HG02763 (cell line): ENCODE measurements around the gene R3HDM4.
"Not testable (repeated sequence)": the region's sequence is repeated elsewhere in the genome, so short reads cannot be mapped to it uniquely, and the experiment has no call there.

ENCODE experiments used
- ATAC-seq: cut with Tn5 transposase; IDR thresholded peaks from one replicate; pipeline ENCODE4 v1.9.1; 2021; ENCODE audit warnings: mild to moderate bottlenecking, moderate library complexity; ENCODE audit not compliant: unreplicated experiment

The R3HDM4 gene

DNA sequence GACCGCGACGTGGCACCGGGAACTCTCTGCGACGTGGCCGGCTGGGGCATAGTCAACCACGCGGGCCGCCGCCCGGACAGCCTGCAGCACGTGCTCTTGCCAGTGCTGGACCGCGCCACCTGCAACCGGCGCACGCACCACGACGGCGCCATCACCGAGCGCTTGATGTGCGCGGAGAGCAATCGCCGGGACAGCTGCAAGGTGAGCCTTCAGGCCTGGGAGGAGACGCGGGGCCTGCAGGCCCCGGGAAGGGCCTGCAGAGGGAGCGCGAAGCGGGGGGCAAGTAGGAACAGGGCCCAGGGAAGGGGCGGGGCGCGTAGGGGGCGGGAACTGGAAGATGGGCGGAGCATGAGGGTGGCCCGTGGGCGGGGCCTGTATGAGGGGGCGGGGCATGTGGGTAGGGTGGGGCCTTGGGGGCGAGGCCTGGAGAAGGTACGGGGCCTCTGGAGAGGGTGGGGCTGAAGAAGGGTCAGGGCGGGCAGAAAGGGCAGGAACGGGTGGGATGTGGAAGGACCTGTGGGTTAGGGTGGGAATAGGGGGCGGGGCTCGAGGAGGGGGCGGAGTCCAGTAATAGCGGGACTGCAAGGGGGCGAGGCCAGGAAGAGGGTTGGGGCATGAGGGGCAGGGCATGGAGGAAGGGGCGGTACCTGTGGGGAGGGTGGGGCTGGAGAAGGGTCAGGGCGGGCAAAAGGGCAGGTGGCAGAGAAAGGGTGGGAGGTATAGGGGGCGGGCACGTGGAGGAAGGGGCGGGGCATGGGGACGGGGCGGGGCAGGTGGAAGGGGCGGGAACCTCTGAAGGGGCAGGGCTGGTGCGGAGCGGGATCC lies 51.1 kb downstream of the R3HDM4 start:
- ATAC-seq, result no peak

DNA sequence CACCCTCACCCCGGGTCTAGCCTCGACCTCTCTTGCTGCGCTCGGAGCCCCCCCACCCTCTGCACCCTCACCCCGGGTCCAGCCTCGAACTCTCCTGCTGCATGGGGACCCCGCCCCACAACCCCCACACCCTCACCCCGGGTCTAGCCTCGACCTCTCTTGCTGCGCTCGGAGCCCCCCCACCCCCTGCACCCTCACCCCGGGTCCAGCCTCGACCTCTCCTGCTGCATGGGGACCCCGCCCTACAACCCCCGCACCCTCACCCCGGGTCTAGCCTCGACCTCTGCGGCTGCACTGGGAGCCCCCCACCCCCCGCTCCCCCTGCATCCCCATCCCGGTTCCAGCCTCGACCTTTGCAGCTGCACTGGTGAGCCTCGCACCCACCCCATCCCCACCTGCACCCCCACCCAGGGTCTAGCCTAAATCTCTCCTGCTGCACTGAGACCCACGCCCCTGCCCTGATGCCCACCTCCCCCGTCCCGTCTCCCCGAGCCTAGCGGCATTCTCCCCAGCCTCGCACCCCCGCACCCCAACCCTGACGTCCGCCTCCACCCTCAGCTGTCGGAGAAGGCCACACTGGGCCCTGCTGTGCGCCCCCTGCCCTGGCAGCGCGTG lies 51.8 kb downstream of the R3HDM4 start:
- no peak for ATAC-seq

DNA sequence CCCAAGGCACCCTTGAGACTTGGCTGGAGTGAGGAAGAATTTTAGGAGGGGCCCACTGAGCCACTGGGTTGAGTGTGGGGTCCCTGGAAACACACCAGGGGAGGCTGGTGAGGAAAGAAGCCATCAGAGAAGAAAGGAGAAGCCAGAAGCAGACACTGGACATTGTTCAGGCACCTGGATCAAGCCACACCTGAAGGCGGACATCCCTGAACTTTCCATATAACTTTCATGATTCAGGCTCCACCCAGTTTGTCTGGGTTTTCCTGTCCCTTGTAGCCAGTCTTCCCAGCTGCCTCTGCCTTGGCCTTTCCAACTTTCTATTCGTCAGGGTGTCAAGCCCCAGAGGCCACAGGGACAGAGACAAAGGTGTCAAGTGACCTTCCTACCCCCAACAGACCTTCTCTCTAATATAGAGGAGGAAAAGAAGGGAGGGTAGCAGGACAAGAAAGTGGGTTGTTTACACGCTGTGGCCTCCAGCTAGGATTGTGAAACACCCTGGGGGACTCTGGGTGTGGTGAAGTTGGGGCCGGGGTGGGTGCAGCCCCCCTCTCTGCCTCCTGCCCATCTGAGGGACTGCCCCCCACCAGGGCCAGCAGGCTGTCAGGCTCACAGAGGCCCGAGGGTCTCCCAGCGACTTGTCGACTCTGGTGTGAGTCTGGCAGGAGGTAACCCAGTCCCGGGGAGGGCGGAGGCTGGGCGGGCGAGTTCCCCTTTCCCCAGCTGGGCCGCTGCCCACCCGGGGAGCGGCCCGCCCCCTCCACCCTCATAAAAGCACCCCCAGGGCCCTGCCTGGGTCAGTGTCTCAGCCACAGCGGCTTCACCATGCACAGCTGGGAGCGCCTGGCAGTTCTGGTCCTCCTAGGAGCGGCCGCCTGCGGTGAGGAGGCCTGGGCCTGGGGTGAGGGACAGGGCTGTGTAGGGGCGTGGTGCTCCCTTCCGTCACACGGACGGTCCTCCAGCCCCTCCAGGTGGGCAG lies 53.9 kb downstream of the R3HDM4 start, which contains the start of gene CFD:
Gene CFD, plus strand, starts transcription at position 797 of the 976 bp plus-strand sequence. Its CDS starts 26 bp downstream, at position 823.
- ATAC-seq, result no peak

DNA sequence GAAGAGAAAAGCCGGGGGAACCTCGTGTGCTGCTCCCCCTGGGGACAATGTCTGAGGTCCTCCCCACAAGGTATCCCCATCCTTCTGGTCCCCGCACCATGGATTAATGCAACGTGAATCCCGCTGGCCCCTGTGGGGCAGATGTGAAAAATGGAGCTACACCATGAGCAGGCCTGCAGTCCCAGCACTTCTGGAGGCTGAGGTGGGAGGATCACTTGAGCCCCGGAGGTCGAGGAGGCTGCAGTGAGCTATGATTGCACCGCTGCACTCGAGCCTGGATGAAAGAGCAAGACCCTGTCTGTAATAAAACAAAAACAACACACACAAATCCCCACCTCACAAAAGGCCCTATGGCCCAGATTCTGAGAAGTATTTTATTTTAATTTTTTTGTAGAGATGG lies 54.7 kb downstream of the R3HDM4 start:
- no peak for ATAC-seq

- ATAC-seq, result no peak
Measured at GRCh38 chr19:855566-856120, 57.4 kb downstream of the R3HDM4 start.

DNA sequence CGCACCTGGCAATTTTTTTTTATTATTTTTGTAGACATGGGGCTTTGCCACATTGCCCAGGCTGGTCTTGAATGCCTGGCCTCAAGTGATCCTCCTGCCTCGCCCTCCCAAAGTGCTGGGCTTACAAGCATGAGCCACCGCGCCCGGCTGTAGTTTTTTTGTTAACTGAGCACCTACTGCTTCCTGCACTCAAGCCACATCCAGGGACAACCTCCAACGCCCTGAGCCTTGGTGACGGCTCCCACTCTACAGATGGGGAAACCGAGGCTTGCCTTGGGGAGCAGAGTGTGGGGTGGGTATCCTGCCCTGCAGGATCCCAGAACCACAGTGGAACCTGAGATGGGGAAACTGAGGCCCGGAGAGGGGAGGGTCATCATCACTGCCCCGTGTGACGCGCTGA lies 57.9 kb downstream of the R3HDM4 start:
- ATAC-seq, result no peak

- ATAC-seq, result no peak
Measured at GRCh38 chr19:854549-854948, 58.5 kb downstream of the R3HDM4 start.

DNA sequence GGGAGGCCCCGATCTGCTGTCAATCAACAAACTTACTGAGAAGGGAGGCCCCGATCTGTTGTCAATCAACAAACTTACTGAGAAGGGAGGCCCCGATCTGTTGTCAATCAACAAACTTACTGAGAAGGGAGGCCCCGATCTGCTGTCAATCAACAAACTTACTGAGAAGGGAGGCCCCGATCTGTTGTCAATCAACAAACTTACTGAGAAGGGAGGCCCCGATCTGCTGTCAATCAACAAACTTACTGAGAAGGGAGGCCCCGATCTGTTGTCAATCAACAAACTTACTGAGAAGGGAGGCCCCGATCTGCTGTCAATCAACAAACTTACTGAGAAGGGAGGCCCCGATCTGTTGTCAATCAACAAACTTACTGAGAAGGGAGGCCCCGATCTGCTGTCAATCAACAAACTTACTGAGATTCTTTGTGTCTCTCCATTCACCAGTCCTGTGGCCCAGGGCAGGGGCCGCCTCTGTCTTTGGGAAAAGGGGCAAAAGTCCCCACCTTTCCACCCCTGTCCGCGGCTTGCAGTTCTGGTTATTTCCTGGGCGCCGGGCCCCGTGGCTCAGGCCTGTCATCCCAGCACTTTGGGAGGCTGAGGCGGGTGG lies 59.3 kb downstream of the R3HDM4 start:
- ATAC-seq, result not testable (repeated sequence)

DNA sequence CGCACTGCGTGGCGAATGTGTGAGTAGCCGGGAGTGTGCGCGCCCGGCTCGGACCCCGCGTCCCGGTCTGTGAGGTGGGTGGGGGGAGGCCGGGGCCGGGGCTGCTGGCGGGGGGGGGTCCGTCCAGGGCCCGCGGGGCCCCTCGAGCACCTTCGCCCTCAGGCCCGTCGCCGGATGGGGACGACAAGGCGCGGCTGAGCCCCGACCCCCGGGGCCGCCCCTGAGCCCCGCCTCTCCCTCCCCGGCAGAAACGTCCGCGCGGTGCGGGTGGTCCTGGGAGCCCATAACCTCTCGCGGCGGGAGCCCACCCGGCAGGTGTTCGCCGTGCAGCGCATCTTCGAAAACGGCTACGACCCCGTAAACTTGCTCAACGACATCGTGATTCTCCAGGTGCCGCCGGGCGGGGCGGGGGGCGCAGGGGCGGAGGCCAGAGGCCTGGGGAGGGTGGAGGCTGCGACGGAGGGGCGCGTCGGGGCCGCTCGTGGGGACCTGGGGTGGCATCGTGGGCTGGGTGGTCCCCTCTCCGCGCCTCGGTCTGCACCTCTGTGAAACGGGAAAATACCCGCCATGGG lies 59.9 kb downstream of the R3HDM4 start:
- ATAC-seq, result no peak

GRCh38 chr19:852136-853013 lies 60.6 kb downstream of the R3HDM4 start, which contains the start of gene ELANE:
ELANE (plus strand) TSS chr19:852303; CDS start chr19:852329, 26 bp downstream.
- ATAC-seq, result no peak

- no peak for ATAC-seq
Measured at GRCh38 chr19:850979-851335, 62.1 kb downstream of the R3HDM4 start.

DNA sequence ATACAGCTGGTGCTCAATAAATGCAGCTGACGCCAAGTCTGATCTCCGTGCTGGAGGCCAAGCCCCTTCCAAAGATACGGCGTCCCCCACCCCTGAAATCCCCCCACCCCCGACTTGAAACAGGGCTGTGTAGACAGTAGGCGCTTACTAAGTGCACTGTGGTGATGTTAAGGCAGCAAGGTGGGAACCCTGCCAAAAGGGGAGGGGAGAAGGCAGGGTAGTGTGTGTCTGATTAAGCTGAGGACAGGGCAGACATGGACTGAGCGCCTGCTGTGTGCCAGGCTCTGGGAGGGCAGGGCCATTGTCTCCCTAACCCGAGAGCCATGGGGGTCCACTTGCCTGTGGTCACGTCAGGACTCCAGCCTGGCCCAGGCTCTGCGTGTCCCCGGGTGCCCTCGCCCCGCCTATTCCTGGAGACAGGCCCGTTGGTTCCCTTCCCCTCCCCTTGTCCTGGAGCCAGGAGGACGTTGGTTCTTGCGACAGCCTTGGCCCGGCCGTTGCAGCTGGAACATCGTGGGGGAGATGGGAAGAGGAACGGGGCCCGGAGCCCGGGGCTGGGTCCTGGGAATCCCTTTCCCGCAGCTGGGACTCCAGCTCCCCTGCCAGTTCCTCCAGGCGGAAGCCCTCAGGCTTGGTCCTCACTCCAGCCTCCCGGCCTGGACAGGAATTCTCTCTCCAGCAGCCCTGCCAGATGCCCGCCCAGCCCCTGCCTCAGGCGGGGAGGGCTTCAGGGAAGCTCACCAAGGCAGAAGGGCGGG lies 62.6 kb downstream of the R3HDM4 start:
- no peak for ATAC-seq

DNA sequence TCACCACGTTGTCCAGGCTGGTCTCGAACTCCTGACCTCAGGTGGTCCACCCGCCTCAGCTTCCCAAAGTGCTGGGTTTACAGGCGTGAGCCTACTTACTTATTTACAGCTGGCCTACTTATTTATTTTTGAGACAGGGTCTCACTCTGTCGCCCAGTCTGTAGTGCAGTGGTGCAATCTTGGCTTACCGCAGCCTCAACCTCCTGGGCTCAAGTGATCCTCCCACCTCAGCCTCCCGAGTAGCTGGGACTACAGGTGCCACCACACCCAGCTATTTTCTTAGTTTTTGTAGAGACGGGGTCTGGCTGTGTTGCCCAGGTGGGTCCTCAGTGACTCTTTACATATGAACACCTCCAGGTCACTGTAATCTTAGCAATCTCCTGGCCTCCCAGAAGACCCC lies 63.8 kb downstream of the R3HDM4 start:
- not testable (repeated sequence) for ATAC-seq

DNA sequence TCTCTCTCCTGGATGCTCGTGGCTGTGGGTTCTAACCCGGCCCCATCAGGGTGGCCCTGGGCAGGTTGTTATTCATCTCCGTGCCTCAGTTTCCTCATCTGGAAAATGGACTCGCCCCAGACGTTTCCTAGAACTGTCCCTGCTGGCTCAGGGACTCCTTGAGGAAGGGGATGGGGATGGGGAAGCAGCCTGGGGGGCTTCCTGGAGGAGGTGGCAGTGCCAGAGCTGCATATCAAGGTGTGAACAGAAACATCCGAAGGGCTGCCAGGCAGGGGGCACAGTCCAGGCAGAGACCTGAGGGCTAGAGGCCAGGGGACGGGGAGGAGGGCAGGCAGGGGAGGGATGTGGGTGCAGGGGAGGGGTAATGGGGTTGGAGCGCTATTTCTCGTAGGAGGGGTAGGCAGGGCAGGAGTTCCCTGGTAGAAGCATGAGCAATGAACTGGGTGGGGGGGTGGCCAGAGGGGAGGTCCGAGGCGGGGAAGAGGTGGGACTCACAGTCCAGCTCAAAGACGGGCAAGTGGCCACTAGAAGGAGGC lies 64.6 kb downstream of the R3HDM4 start:
- no peak for ATAC-seq
